Nephron (organoid): ENCODE results near the gene DHX32.

Experiments
- H3K27ac Mint-ChIP-seq, 3 experiments: 2 replicates each; pipeline ENCODE4 v1.8.0; 2020; ENCODE audit warnings: mixed read lengths in 3 of 3, mild to moderate bottlenecking in 2 of 3, moderate library complexity in 1 of 3
- H3K27me3 Mint-ChIP-seq: 2 replicates; pipeline ENCODE4 v1.8.0; 2021; ENCODE audit warnings: low read depth, mild to moderate bottlenecking, moderate library complexity, mixed read lengths
- H3K36me3 Mint-ChIP-seq: 2 replicates; pipeline ENCODE4 v1.8.0; 2020; ENCODE audit warnings: low read depth, mixed read lengths
- H3K4me1 Mint-ChIP-seq: 2 replicates; pipeline ENCODE4 v1.8.0; 2020; ENCODE audit warnings: mixed read lengths
- H3K4me3 Mint-ChIP-seq, 3 experiments: 2 replicates each; pipeline ENCODE4 v1.8.0; 2020; ENCODE audit warnings: mild to moderate bottlenecking in 3 of 3, mixed read lengths in 3 of 3, moderate library complexity in 2 of 3
- H3K9me3 Mint-ChIP-seq: 2 replicates; pipeline ENCODE4 v1.8.0; 2020; ENCODE audit warnings: mixed read lengths
- TF ChIP-seq, protein P1 (sequence below), 3 experiments: fragments of 200-600 bp; sonication (generic); IDR thresholded peaks; one replicate each; pipeline ENCODE4 v1.5.0; 2021; ENCODE audit warnings: antibody characterized with exemption in 3 of 3; ENCODE audit not compliant: unreplicated experiment in 3 of 3

Gene DHX32

DNA sequence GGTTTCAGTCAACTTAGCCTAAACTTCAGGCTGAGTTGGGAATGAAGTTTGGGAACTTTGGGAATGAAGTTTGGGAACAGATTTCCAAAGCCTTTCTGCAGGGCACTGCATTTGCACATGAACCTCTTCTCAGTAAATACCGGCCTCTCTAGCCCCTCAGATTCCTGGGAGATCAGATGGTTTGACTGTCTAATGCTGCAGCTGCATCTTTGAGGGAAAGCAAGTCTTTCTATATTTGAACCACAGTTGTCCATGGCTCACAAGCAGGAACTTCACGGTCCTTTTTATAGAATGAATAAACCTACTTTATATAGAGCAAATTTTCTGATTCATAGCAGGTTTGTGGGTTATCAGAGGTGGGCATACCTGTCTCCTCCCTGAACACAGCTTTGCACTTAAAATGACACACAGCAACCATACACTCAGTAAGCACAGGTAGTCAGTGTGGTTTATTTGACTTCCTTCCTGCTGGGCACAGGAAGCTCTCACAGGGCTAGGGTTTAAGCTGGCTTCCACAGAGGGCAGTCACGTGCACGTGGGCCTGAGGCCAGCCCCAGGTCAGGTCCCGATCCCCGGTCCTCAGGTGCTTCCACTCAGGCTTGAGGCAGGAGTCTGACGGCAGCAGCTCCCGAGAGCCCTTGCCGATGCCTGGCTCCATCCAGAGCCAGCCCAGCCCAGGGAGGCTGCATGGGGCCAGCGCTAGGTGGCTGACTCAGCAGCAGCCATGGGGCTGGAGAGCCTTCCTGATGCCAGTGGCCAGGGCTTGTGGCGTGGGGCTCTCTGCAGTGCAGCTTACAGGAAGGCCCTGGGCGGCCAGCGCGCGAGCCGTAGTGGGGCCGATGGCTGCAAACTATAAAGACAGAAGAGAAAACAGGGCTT lies 92.7 kb downstream of the DHX32 start:
- H3K4me3 Mint-ChIP-seq = no peak overlapping the region
- H3K27me3 Mint-ChIP-seq = peaks cover 9% of the 10 kb centered on the region
- TF ChIP-seq, protein P1, sequence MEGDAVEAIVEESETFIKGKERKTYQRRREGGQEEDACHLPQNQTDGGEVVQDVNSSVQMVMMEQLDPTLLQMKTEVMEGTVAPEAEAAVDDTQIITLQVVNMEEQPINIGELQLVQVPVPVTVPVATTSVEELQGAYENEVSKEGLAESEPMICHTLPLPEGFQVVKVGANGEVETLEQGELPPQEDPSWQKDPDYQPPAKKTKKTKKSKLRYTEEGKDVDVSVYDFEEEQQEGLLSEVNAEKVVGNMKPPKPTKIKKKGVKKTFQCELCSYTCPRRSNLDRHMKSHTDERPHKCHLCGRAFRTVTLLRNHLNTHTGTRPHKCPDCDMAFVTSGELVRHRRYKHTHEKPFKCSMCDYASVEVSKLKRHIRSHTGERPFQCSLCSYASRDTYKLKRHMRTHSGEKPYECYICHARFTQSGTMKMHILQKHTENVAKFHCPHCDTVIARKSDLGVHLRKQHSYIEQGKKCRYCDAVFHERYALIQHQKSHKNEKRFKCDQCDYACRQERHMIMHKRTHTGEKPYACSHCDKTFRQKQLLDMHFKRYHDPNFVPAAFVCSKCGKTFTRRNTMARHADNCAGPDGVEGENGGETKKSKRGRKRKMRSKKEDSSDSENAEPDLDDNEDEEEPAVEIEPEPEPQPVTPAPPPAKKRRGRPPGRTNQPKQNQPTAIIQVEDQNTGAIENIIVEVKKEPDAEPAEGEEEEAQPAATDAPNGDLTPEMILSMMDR (IDR thresholded peaks at IDR 0.05; ENCODE audit: unreplicated experiment in 3 of 3) = no peak
- H3K9me3 Mint-ChIP-seq = no peaks in the 10 kb centered on the region
- peaks cover 32% of the 10 kb centered on the region for H3K36me3 Mint-ChIP-seq
- peak overlapping the region in 2 of 3 experiments; percentile 10 to 63 for H3K27ac Mint-ChIP-seq
- H3K4me1 Mint-ChIP-seq = peaks cover 26% of the 10 kb centered on the region
